ENCODE measurements around the gene USP40.

DNA sequence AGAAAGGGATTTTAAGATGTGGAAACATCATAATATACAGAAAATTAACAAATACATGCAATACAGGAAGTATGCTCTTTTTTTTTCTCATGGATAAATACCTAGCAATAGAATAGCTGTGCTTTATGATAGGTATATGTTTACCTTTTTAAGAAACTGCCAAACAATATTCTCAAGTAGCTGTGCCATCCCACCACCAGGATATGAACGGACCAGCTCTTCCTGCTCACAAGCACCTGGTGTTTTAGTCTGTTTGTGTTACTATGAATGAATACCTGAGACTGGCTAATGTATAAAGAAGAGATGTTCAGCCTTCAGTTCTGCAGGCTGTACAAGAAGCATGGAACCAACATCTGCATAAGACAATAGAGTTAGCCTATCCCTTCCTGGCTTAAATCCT is 30.9 kb upstream of the USP40 start:
- TF ChIP-seq, protein P1, sequence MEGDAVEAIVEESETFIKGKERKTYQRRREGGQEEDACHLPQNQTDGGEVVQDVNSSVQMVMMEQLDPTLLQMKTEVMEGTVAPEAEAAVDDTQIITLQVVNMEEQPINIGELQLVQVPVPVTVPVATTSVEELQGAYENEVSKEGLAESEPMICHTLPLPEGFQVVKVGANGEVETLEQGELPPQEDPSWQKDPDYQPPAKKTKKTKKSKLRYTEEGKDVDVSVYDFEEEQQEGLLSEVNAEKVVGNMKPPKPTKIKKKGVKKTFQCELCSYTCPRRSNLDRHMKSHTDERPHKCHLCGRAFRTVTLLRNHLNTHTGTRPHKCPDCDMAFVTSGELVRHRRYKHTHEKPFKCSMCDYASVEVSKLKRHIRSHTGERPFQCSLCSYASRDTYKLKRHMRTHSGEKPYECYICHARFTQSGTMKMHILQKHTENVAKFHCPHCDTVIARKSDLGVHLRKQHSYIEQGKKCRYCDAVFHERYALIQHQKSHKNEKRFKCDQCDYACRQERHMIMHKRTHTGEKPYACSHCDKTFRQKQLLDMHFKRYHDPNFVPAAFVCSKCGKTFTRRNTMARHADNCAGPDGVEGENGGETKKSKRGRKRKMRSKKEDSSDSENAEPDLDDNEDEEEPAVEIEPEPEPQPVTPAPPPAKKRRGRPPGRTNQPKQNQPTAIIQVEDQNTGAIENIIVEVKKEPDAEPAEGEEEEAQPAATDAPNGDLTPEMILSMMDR (IDR thresholded peaks at IDR 0.05) = no peak
- TF ChIP-seq EP300 (IDR thresholded peaks at IDR 0.05) = no peak
- no peak for TF ChIP-seq HDAC2 (IDR thresholded peaks at IDR 0.05)
